GM18520 (cell line): ENCODE measurements around the gene HCAR3.
A peak's percentile ranks its signal among the peaks of the same experiment; 100 is the strongest.
"Not testable (repeated sequence)": the region's sequence is repeated elsewhere in the genome, so short reads cannot be mapped to it uniquely, and the experiment has no call there.

ENCODE experiments used
- ATAC-seq: cut with Tn5 transposase; IDR thresholded peaks from one replicate; pipeline ENCODE4 v1.9.1; 2021; ENCODE audit not compliant: unreplicated experiment

The HCAR3 gene

DNA sequence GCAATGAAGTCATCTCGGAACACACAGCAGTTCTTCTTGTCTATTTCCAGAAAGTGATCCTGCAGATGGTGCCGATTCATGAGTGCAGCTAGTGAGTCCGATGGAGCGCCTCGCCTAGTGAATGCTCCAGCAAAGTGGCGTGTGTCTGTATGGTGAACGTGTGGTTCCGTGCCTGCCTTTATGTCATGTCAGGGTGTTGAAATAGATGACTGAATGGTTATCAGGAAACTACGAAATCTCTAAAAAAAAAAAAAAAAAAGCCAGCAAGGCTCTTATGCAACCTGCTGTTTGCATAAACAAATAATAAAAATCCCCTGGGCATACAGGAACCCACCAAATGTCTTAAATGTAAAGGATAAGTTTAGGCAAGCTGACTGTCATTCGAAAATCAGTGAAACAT, at the start of gene HCAR3:
HCAR3 (minus strand) TSS at position 154 of the 400 bp plus-strand sequence; CDS start at position 80, 74 bp downstream.
- not testable (repeated sequence) for ATAC-seq

DNA sequence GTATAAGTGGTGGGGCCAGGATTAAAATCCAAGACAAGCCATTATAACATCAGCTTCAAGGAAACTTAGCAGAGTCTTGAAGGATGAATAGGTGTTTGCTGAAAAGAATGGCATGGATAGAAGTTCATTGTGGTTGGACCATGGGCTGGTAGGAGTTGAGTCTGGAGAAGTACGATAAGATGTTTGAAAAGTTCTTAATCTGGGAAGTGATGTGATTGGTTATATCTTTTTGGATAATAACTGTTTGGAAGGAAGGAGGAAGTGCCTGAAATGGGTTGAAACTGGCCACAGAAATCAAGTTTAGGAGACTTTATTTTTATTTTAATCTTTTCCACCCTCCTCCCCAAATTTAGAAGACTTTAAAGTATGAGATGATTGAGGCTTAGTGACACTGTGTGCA, 41.0 kb upstream of the HCAR3 start:
- ATAC-seq, result no peak

DNA sequence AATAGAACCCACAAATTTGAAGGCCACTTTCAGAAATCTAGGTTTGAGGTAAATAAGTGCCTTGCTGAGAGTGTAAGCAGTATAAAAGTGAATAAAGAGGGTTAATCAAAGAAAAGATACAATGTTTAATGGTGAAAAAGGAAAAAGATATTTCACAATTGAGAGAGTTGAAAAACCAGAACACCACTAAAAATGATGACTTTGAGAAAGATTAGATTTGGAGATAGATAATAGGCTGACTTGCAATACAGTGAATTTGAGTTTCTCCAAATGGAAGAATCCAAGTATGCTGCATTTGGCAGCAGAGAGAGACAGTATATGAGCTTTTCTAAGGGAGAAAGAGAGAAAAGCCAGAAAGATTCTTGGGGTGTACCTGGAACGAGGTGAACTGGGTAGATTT, 38.2 kb upstream of the HCAR3 start:
- no peak for ATAC-seq

DNA sequence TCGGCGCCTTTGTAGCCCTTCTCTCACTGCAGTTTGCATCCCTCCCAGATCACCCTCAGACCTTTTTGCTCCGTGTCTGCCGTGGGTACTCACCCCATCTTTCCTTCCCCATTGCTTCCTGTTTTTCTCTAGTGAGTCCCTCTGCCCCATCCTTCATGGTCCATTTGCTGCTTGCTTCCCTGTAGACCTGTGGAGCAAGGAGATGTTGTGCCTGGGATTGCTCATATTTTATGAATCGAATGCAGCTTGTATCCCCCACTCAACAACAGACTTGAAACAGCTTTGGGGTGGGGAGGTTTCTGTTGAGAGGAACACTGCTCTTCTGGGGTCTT, 36.7 kb upstream of the HCAR3 start:
- no peak for ATAC-seq

DNA sequence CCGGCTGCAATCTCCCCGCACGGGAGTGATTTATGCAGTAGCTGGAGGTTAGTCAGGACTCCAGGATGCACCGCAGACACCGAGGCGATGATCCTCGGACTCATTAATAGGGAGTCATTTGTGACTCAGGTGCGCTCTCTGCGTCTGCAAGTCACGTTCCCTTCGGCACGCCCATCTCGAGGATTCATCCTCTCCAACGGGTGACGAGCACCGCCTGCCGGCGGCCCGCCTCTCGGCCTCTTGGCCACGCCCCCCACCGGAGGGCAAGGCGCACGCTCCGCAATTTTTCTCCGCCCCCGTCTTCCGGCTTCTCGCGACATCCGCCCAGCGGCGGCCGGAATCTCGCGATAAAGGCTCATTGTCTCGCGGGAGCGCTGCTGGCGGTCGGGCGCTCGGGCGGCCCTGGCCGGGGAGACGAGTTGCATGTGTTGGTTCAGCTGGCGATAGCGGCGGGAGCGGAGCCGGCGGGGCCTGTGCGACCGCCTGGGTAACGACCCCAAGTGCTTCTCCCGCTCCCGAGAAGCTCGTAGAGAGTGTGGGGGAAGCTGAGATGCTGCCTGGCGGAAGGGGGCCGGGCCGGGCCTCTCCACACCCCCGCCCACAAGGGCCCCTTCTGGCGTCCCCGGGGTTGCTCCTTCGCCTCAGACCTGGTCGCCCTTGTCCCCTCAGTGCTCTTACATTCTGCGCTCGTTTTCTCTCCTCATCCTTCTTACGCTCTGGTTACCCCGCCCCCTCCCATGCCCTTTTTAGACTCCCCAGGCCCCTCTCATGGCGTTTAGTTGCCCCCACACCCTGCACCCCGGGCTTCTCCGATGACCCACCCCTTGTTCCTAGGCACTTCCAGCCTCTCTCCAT, 36.1 kb upstream of the HCAR3 start, which contains the start of gene DENR:
DENR (plus strand) TSS at position 361 of the 855 bp plus-strand sequence. CDS start 878 bp downstream, outside the sequence.
- ATAC-seq, result peak; percentile 92

DNA sequence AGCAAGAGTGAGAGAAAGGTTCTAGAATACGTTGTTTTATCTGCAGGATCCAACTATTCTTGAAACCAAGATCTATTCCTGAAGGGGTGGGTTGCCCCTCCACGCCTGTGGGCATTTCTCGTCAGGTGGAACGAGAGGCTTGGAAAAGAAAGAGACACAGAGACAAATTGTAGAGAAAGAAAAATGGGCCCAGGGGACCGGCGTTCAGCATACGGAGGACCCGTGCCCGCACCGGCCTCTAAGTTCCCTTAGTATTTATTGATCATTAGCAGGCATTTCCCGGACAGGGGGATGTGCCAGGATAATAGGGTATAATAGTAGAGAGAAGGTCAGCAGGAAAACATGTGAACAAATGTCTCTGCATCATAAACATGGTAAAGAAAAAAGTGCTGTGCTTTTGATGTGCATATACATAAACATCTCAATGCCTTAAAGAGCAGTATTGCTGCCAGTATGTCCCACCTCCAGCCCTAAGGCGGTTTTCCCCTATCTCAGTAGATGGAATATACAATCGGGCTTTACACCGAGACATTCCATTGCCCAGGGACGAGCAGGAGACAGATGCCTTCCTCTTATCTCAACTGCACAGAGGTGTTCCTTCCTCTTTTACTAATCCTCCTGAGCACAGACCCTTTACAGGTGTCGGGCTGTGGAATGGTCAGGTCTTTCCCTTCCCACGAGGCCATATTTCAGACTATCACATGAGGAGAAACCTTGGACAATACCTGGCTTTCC, 34.3 kb upstream of the HCAR3 start:
- not testable (repeated sequence) for ATAC-seq

DNA sequence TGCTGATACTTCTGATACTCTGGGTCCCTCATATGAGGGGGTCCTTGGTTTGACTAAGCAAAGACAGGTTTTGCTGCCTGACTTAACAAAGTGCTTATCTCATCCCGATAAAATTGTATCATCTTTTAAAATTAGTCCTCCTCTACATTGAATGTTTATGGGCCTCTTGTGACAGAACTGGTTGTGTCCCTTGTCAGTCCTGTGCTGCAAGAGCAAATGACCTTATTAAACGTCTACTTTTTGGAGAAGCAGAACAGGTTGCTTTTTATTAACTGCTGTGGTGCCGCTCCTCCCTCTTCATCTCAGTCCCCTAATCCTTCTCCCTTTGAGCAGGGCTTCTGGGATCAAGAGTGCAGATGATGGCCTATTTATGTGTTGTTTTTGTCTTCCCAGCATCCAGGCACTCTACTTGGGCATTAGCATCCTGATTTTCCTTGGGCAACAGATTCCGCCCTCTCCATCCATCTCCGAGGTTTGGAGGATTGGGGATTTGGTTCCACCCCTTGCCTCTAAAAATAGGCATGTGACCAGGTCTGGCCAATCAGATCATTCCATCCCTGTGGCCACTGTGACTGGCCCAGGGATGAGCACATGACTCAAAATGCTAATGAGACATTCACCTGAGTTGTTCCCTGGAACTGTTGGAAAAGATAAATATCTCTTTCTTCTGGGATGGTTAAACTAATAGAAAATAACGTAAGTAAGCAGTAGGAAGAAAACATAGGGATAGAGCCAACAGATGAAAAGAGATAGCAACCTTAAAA, 33.1 kb upstream of the HCAR3 start:
- ATAC-seq, result no peak

DNA sequence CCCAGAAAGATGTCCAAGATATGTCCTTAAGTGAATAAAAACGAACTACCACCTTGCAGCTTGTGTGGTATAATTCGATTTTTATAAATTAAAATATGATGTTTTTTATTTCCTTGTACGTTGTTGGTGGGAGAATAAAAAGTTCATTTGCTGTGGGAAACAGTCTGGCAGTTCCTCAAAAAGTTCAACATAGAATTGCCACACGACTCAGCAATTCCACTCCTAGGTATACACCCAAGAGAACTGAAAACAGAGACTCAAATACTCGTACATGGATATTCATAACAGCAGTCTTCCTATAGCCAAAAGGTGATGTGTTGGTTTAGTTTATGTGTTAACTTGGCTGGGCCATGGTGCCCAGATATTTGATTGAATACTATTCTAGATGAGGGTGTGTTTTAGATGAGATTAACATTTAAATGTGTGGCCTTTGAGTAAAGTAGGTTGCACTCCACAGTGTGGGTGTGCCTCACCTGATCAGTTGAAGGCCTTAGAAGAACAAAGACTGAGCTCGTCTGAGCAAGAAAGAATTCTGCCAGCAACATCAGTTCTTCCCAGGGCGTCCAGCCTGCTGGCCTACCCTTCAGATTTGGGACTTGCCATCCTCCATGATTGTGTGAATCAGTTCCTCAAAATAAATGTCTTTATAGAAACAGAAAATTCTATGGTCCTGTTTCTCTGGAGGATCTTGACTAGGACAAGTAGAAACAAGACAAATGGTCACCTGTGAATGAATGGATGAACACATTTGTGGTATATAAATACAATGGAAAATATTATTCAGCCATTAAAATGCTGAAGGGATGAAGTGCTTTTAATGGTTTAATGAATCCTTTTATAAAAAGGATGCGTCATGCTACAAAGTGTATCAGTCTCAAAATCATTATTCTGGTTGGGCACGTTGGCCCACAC, 30.9 kb upstream of the HCAR3 start:
- no peak for ATAC-seq

DNA sequence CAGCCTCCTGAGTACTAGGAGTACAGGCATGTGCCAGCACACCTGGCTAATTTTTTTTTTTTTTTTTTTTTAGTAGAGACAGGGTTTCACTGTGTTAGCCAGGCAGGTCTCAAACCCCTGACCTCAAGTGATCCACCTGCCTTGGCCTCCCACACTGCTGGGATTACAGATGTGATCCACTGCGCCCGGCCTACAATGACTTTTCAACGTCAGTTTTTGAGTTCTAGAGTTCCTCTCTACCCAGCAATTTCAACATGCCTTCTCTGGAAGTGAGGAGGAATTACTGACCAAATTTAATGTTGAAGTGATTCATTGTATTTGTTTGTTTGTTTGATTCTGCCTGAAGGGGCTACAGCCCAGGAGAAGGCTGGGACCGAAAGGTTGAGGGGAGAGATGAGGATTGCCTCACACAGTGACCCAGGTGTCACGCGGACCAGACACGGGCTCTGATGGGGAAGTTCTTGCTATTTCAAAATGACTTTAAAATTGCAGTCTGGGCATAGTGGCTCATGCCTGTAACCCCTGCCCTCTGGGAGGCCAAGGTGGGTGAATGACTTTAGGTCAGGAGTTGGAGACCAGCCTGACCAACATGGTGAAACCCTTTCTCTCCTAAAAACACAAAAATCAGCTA, 27.4 kb upstream of the HCAR3 start:
- no peak for ATAC-seq

DNA sequence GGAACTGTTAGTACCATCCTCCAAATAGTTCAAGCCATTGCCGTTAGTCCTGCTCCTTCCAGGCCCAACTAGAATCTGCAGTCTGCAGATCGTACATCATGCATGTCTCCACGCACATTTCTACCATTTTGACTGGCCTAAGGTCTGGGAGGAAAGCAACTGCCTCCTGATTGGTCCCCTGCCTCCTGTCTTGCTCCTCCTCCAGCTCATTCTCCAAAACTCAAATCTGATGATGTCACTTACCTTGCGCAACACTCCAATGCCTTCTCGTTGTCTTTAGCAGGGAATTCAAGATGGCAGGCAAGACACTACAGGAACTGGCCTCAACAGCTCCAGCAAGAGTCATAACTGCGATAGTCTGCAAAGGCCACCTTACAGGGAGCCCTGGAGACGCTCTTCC, 23.7 kb upstream of the HCAR3 start:
- no peak for ATAC-seq

DNA sequence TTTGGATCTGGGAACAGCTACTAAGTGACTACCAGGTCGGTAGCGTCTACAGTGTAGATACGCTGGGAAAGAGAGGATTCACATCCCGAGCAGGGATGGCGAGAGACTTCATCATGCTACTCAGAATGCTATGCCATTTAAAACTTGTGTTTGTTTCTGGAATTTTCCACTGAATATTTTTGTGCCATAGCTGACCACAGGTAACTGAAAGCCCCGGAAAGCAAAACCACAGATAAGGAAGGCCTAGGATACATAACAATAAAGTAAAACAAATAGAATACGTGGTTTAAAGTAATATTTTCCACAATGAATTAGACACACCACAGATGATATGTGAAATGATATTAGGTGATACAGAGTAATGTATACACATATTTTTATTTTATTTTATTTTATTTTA, 22.0 kb upstream of the HCAR3 start:
- no peak for ATAC-seq

DNA sequence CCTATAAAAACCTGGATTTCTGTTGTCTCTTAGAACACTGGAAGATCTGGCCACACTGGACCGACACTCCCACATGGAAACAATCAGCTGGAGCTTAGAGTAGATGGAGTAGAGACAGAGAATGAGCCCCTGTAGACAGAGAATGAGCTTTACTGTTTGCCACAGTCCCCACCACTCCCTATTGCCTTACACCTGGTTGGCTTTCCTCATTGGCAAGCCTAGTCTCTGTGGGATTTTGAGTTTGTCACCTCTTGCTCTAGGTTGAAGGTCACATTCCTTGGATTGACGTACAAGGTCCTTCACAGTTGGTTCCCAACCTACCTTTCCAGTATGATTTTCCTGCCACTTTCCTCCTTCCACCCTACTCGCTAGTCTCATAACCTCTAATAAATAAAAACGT, 16.0 kb upstream of the HCAR3 start:
- no peak for ATAC-seq

DNA sequence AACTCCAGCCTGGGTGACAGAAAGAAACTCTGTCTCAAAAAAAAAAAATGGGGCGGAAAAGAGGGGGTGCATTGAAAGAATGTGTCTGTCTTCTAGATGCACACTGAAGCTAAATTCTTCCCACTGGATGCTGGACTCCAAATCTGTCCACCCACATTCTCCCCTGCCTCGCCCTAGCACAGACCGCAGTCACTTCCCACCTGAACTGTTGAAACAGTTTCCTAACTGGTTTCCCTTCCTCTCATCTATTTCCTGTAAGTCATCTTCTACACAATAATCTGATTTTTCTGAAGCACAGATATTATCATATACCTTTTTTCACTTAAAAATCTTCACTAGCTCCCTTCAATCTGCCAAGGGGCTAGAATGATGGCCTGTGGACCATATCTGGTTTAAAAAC, 15.6 kb upstream of the HCAR3 start:
- ATAC-seq, result no peak

DNA sequence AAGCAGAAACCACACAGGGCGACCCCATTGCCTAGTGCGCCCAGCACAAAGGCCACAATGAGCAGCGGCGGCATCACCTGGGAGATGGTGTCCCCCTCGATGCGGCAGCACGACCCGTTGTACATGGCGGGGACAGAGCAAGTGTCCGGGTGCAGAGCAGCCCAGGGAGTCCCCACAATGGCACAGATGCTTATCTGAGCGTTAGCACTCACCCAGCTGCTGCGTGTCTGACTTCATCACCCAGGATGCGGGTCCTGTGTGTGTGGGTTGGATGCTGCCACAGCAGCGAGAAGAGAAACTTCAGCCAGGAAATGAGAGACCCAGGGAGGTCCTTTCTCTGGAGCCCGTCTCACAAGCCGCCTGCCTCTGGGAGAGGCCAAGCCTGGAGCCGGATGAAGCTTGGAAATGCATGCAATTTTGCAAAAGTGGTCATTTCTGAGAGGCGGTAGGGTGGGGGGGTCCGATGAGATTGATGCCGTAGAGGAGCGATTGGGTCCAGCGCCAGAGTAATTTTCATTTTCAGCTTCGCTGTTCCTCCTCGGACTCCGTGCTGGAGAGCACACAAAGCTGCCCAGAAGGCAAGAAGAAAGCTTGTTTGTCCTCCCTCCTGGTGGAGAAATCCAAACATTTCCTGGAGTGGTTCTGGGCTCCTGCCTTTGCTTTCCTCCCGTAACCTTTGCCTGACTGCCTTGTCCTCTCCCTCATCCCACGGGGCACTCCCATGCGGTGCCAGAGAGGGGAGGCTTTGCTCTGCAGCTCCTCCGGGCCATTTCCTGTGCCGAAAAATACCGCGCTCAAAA, 13.8 kb upstream of the HCAR3 start, which contains the start of gene HCAR1:
HCAR1 (minus strand) TSS at position 630 of the 800 bp plus-strand sequence; CDS start at position 125, 505 bp downstream.
- ATAC-seq, result no peak

DNA sequence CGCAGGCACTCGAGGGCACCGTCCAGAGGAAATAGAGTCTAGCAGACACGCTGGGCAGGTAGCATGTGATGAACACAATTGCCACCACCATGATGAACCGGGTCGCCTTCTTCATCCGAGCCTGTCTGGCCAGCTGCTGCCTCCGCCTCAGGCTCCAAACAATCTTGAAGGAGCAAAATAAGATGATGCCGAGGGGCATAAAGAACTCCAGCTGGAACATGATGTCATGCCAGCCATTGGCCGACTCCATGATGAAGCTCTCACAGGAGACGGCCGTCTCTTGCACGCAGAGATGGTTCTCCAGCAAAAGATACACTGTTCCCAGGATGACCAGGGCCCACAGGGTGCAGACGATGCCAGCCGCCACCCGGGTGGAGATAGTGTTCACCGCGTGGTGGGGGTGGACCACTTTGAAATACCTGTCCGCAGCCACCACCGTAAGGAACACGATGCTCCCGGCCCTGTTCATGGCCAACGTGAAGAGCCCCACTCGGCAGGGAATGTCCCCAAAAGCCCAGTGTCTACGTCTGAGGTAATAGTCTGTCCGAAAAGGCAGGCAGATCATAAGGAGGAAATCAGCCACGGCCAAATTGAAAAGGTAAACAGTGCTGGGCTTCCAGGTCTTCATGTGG, 13.1 kb upstream of the HCAR3 start:
- no peak for ATAC-seq

DNA sequence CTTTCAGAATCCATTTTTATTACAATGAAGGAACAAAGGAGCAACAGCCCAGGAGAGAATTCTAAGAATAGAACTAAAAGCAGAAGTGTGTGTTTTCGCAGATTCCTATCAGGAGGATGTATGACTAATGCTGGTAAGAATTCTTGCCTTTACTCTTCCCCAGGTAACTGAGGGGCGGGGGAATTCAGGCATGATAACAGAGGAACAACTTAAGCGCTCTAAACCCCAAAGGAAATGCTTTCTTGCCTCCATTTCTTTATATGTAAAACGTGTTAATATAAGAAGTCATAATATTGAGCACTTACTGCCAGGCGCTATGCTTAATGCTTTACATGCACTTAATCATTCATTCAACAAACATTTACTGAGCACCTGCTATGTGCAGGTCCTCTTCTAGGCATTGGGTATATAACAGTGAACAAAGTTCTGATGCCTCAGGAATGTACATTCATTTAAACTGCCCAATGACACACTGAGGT, 9.5 kb upstream of the HCAR3 start:
- no peak for ATAC-seq

DNA sequence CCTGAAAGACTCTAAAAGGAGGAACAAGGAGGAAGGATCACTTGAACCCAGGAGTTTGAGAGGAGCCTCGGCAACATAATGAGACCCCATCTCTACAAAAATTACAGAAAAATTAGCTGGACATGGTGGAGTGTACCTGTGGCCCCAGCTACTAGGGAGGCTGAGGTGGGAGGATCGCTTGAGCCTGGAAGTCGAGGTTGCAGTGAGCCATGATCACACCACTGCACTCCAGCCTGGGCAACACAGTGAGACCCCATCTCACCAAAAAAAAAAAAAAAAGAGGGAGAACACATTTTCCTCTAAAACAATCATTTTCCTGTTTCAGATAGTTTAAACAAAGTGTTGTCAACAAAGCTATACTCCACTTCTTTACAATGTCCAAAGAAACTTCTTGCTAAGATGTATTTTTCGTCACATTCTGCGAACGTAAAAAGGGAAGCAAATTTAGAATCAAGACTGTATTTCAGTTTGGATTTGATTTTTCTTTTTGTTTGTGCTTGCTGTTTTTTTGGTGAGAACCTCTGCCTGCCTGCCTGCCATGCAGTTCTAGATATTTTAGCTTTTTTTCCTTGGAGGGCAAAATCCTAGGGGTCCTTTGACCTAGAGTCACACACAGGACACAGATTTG, 9.0 kb upstream of the HCAR3 start:
- no peak for ATAC-seq

DNA sequence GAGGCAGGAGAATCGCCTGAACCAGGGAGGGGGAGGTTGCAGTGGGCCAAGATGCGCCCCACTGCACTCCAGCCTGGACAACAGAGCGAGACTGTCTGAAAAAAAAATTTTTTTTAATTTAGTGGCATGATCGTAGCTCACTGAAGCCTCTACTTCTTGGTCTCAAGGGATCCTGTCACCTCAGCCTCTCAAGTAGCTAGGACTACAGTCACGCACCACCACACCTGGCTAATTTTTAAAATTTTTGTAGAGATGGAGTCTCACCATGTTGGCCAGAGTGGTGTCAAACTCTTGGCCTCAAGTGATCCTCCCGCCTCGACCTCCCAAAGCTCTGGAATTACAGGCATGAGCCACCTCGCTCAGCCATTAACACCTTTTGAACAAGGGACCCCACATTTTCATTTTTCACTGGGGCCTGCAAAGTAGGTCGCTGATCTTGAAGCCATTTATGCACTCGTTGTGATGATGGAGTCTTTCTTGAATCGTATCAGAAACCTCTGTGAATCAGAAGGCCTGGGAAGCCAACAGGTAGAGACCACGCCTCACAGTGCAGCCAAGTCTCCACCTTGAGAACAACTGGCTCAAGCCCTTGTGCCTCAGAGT, 8.1 kb upstream of the HCAR3 start:
- no peak for ATAC-seq
